PC-3 (cell line): ENCODE measurements around the gene RABGAP1L.

ENCODE experiments used
- CTCF ChIP-seq: fragments of 300-600 bp; sonication (generic); conservative IDR thresholded peaks from 2 replicates; pipeline ENCODE4 v1.5.1; 2017; ENCODE audit warnings: antibody characterized with exemption, low read depth, mild to moderate bottlenecking, low read length
- EZH2 ChIP-seq: fragments of 300-600 bp; sonication (generic); IDR thresholded peaks from one replicate; pipeline ENCODE4 v1.6.1; 2017; ENCODE audit warnings: antibody characterized with exemption, mild to moderate bottlenecking, low read length; ENCODE audit not compliant: unreplicated experiment
- EZH2phosphoT487 ChIP-seq: fragments of 300-600 bp; sonication (generic); IDR thresholded peaks from 2 replicates; pipeline ENCODE4 v1.6.1; 2018; ENCODE audit warnings: mild to moderate bottlenecking, antibody characterized with exemption, low read length, borderline replicate concordance

DNA sequence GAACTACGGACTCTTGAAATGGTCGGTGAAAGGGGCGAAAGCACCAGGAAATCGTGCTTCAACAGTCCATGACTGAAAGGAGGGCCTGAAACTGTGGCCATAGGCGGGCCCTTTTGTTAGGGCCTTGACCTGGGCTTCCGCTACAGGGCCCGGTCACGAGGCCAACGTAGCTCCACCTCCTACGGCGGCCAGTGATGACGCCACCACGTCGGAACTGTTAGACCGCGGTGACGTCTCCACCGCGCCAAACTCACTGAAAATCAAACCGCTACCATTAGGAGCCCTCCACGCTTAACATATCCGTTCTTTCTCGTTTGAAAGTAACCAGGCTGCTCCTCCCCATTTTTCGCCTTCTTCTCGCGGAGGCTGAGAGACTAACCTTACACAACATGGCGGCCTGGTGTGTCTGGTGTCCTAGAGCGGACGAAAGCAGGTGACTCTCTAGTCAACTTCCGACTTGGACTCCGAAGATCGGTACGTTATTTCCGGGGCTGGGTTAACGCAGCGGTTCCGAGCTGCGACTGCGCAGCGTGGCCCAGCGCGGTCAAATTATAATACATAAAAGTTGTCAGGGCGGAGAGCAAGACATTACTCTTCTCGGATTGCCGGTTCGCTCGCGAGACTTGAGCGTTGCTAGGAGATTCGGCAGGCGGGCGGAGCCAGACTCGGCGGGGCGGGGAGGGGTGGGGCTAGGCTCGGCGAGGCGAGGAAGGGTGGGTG, 840.1 kb downstream of the RABGAP1L start:
- no peak for TF ChIP-seq CTCF
- TF ChIP-seq EZH2: no peak
- no peak for TF ChIP-seq EZH2phosphoT487
